Transverse colon (tissue), 4 donors: ENCODE data around the gene RAPGEF5.

Source experiments
- EP300 ChIP-seq: sonication (generic); formaldehyde crosslinking; IDR thresholded peaks from one replicate; pipeline ENCODE4 v1.6.1; 2017; ENCODE audit warnings: antibody characterized with exemption, low read depth
- POLR2A ChIP-seq: fragments of 450-650 bp; IDR thresholded peaks from one replicate; pipeline ENCODE4 v1.6.1; 2016; ENCODE audit warnings: antibody characterized with exemption, mild to moderate bottlenecking, moderate library complexity
- POLR2AphosphoS5 ChIP-seq, 3 donors: sonication (generic); formaldehyde crosslinking; IDR thresholded peaks; one replicate each; pipeline ENCODE4 v1.6.1; 2016; ENCODE audit warnings: antibody characterized with exemption in 3 of 3
- TF ChIP-seq, protein P1 (sequence below), 5 experiments: fragments of 200-600 bp in 3 of 5; fragments of 450-650 bp in 2 of 5; sonication (generic) in 3 of 5; IDR thresholded peaks; 1 replicate in 2 of 5; 2 replicates in 3 of 5; pipeline ENCODE4 v1.5.1; 2016 to 2017; ENCODE audit warnings: antibody characterized with exemption in 5 of 5, inconsistent platforms in 3 of 5, mild to moderate bottlenecking in 2 of 5, moderate library complexity in 1 of 5

DNA sequence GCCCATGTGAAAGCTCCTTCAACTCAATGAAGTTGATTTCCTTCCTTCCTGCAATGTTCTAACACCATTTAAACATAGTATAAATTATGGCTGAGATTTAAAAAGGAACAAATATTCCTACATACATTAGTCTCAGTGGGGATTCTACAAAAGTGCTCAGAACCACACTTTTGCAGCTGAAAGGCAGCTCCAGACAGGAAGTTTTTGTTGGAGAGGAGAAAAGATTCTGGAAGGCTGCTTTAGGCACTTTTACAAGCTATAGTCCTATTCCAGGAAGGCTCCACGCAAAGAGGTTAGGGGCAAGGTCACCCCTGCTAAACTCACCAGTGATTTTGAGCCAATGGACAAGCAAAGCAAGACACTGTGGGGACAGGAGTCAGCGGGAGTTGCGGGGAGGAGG, 232.0 kb downstream of the RAPGEF5 start:
- TF ChIP-seq POLR2A (no peak), POLR2AphosphoS5 (IDR thresholded peaks at IDR 0.05) (no peak), EP300 (no peak)
- TF ChIP-seq, protein P1, sequence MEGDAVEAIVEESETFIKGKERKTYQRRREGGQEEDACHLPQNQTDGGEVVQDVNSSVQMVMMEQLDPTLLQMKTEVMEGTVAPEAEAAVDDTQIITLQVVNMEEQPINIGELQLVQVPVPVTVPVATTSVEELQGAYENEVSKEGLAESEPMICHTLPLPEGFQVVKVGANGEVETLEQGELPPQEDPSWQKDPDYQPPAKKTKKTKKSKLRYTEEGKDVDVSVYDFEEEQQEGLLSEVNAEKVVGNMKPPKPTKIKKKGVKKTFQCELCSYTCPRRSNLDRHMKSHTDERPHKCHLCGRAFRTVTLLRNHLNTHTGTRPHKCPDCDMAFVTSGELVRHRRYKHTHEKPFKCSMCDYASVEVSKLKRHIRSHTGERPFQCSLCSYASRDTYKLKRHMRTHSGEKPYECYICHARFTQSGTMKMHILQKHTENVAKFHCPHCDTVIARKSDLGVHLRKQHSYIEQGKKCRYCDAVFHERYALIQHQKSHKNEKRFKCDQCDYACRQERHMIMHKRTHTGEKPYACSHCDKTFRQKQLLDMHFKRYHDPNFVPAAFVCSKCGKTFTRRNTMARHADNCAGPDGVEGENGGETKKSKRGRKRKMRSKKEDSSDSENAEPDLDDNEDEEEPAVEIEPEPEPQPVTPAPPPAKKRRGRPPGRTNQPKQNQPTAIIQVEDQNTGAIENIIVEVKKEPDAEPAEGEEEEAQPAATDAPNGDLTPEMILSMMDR (IDR thresholded peaks at IDR 0.05): no peak
